Activated effector memory CD4-positive, alpha-beta T cell treated with anti-CD3 and anti-CD28 coated beads, Interleukin-2, amount 50 U/mL, for 16 hours (primary cell): ENCODE results near the gene HS6ST1.
"Not testable (repeated sequence)": the region's sequence is repeated elsewhere in the genome, so short reads cannot be mapped to it uniquely, and the experiment has no call there.

Source experiments
- DNase-seq: peaks from one replicate; pipeline ENCODE4 v3.0.0-alpha.2; 2020

HS6ST1 gene

GRCh38 chr2:128280901-128281321, 37.8 kb downstream of the HS6ST1 start:
- DNase-seq: peak; percentile 45

DNA sequence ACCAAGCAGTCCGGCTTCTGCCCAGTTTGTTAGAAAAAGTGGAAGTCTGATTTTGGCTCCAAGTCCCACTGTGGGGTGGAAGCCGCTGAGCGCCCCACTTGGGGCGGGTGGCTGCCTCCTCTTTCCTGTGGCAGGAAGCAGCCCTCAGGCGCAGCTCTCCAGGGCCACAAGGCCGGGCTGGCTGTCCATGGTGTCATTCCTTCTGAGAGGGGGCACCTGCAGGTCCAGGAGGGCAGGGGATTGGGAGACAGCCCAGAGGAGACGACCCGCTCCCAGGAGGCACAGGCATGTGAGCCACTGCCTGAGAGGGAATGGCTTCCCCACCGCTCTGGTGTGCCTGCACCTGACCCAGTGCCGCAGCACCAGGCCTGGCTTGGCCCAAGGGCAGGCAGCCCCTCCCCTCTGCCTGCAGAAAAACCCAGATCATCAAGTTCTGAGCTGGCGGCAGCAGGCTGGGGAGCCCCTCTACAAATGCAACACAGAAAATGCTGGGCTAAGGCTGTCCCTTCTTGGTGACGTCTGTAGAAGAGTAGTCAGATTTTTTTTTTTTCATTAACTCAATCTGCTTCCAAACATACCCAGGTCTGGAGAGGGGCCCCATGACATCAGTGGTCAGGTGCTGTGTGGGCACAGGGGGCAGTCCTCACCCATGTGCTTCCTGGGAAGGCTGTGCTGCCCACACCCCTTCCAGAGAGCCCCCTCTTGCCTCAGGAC, 38.4 kb downstream of the HS6ST1 start:
- peak; percentile 60 for DNase-seq

DNA sequence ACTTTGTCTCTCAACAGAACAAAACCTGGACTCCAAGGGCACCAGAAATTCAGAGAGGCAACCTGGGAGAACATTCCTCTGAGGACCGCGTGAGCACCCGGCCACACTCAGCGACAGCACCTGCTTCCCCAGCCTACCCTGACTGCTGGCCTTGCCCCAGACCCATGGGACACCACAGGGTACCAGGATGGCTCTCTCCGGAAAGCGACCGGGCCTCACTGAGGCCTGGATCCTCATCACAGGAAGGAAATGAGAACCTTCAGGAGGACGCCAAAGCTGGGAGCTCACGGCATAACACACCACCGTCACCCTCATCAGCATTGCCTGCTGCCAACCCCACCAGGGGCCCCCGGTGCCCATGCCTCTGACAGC, 38.9 kb downstream of the HS6ST1 start:
- no peak for DNase-seq

DNA sequence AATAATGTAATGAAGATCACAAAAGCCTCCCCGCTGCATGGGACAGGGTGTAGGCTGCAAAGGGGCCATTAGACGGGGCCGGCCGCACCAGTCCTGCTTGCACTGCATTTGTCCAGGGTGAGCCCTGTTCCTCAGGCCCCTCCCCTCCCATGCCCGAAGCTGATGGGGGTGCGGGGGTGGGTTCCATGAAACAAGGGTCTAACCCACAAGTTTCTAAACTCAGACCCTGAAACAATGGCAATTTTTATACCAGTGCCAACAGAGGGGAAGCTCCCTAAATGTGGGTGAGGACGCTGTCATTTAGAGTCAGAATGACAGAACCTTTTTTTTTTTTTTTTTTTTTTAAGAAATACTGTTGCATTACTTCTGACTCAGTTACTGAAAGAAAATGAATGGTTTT, 39.7 kb downstream of the HS6ST1 start:
- DNase-seq: peak; percentile 59

DNA sequence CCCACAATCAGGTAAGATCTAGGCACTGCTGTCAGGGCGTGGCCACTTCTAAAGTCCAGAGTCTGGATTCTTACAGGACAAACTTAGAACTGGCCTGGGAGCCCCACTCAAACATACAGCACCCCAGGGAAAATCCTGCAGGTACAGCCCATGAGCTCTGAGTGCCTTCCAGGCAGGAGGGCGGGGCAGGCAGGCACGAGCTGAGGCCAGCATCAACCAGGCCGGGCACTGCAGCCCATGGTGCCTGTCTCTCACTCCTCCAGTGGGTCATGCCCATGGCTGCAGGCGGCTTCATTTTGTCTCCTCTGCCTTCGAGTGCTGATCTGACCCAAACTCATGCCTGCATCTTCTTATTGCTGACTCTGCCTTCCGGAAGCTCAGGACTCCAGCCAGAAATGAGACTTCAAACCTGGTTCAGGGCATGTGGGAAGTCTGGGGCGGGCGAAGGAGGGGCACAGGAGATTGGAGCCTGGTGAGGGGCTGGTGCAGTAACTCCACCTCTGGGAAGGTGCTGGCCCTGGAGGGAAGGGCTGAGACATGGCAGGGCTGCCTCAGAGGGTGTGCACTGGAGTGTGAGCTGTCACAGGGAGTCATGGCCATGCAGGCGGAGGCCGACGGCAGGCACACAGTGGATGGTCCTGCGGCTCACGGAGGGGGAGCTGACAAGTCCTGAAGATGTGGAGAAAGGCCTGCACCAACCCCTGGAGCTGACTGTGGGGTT, 40.5 kb downstream of the HS6ST1 start:
- DNase-seq: peak; percentile 56

DNA sequence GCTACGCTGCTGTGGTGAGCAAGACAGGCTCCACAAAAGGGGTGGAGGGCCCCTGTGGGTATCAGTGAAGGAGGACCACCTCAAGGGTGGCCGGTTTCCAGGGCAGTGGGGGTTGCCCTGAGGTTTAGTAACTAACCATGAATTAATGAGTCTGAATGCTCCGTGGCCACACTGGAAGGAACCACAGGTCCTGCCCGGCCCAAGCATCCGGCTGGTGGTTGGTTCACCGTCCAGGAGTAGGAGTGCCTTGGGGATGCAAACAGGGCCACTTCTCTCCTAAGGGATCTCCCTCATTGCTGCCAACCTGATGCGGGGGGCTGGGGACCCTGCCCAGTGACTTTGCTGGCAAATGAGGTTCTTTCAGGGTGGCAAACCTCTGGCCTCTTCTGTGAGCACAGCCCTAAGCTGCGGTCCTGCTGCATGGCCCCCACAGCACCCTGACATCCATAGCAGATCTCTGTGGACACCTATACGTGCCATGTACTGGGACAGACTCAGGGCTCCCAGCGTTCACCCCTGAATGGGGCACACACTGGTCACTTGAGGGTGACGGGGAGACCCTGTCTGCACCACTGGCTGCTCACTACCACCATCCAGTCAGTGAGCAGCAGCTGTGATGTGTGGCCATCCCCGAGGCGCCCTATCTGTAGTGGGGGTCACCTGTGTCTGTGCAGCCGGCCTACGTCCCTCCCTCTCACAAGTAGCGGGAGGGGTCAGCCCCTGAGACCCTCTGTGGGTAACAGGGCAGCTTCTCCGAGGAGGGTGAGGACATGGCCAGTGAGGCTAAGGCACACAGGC, 41.6 kb downstream of the HS6ST1 start:
- DNase-seq: peak; percentile 56

- DNase-seq: peak; percentile 41
Measured at GRCh38 chr2:128275498-128276045, 43.1 kb downstream of the HS6ST1 start.

DNA sequence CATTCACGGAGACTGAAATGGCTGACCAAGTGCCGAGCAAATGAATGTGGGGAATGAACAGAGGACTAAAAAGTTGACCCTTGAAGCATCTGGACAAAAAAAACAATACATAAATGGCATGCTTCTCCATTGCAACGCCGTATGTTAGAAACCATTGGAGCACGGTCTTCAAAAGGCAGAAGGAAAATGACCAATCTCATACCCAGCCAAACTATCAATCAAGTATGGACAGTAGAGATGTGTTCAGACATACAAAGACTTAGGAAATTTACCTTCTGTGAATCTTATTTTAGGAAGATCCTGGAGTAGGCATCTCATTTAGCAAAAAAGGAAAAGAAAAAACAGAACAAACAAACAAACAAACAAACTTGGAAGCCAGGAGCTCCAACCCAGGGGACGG, 44.5 kb downstream of the HS6ST1 start:
- DNase-seq: no peak

- peak; percentile 59 for DNase-seq
Measured at GRCh38 chr2:128273469-128274081, 45.1 kb downstream of the HS6ST1 start.

- peak; percentile 55 for DNase-seq
Measured at GRCh38 chr2:128272601-128273468, 45.8 kb downstream of the HS6ST1 start.

DNA sequence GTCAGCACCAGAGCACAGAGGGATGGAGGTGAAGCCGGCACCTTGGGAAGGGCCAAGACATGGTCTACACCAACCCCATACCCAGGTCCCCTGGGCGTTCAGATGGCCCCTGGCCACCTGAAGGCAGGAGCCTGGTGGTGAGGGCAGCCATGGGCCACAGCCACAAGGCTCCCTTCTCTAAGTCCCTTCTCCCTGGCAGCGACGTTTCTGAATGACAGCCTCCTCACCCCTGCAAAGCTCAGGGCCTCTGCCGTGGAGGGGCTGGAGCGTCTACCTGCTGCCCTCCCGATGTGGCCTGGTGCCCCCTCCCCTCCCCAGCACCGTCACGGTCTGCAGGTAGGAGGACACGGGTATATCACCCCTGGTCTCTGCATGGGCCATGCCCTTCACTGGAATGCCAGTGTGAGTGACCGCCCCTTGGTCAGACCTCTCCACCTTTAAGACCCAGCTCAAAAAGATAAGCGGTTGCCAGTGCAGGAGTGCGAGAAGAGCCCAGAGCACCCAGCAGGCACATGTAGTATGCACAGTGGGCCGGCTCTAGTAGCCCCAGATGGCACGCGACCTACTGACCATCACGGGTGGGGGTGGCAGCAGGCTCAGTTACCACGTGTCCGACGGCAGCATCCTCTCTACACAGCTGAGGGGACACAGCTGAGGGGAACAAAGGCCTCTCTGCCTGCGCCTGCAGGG, 46.6 kb downstream of the HS6ST1 start:
- DNase-seq: peak; percentile 51

DNA sequence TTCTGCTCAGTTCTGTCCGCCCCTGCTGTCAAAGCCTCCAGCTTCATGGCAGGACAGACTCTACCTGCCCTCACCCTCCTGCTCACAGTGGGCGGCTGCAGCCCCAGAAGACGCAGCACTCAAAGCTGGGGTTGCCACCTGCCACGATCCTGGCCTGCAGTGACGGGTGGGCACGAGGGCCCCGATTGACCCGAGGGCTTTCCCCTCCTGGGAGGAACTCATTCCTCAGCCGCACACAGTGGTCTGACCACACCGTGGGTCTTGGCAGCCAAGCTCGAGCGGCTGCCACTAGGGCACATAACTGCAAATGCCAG, 47.1 kb downstream of the HS6ST1 start:
- DNase-seq: peak; percentile 56

- peak; percentile 54 for DNase-seq
Measured at GRCh38 chr2:128270672-128271596, 47.7 kb downstream of the HS6ST1 start.

- DNase-seq: peak; percentile 59
Measured at GRCh38 chr2:128269990-128270671, 48.5 kb downstream of the HS6ST1 start.

DNA sequence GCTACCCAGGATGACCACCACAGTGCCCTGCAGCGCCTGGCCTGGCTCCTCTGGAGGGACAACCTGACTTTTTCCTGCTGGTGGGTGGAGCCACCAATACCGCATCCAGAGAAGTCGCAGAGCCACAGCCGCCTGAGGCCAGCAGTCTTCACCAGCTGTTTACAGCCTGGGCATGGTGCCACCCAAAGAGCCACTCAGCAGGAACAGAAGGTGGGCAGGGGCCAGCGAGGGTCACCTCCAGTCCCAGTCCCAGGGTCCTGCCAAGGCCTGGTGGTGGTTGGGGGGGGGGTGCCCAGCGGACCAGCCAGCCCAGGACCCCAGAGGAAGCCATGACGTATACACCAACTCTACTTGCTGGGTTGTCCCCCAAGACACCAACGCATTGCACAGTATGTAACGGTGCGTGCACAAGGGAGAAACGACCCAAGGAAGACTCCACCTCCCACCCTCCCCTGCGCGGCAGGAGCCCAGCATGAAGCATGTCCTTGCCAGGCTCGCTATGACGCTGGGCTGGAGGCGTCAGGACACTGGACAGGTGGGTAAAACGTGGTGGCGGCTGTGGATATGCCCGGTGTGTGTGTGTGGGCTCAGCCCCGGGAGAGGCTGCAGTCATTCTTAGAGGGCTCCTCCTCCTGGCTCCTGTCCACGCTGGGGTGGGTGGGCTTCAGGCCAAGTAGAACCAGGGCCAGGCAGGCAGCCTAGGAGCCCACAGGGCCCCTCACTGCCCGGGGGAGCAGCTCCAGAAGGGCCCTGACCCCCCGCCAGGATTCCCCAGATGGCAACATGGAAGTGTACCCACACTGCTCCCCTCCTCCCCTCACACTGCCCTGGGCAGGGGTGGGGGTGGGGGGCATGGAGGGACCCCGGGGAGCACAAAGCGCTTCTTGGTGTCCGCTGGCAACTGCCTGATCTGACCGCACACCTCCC, 49.3 kb downstream of the HS6ST1 start:
- peak; percentile 58 for DNase-seq

GRCh38 chr2:128268611-128269010, 50.1 kb downstream of the HS6ST1 start:
- peak; percentile 51 for DNase-seq

DNA sequence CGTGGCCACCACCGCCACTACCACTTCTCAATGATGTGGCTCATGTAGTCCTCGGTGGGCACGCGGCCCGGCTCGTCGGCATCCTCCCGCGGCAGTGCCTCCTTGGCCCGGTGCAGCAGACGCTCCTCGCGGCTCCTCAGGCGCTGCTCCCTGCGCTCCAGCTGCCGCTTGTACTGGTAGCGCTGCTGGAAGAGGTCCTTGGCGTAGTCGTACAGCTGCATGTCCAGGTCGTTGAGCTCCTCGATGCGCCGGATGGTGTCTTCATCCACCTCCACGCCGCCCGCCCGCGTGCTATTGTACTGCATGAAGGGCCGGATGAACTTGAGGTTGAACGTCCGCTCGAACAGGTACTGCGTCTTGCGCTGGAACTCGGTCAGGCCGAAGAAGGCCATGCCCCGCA, 50.5 kb downstream of the HS6ST1 start:
- DNase-seq: not testable (repeated sequence)

DNA sequence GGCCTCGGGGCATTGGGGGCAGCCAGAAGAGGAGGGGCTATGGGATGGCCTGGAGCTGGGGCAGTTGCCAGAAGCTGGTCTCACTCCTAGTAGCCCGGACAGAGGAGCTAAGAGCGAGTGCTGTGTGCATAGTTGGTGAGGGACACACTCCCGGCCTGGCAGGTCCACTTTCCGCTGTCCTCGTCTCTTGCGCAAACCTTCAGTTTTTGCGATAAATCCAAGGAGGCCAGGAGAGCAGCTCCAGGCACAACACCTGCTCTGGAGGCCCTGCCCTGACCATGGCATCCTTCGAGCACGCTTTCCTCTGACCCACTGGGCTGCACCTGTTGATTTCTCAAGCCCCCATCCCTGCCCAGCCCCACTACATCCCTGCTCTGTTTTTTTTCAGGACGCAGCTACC, 51.0 kb downstream of the HS6ST1 start:
- not testable (repeated sequence) for DNase-seq
